HK-2 (cell line): ENCODE data around the gene FAM153A.
"Not testable (repeated sequence)": the region's sequence is repeated elsewhere in the genome, so short reads cannot be mapped to it uniquely, and the experiment has no call there.

ENCODE experiments used
- DNase-seq: peaks from one replicate; pipeline ENCODE4 v3.0.0-alpha.2; 2018; ENCODE audit not compliant: unreplicated experiment

FAM153A gene

GRCh38 chr5:177782792-177783633 lies at the start of gene FAM153A:
Gene FAM153A (minus strand): TSS chr5:177782899.
- DNase-seq, result not testable (repeated sequence)

GRCh38 chr5:177832287-177832686 lies 49.6 kb upstream of the FAM153A start:
- DNase-seq, result not testable (repeated sequence)

- DNase-seq, result not testable (repeated sequence)
Measured at GRCh38 chr5:177826073-177826472, 43.4 kb upstream of the FAM153A start.

- not testable (repeated sequence) for DNase-seq
Measured at GRCh38 chr5:177824776-177825175, 42.1 kb upstream of the FAM153A start.

GRCh38 chr5:177822489-177822888 lies 39.8 kb upstream of the FAM153A start:
- DNase-seq, result not testable (repeated sequence)

GRCh38 chr5:177819664-177820063 lies 37.0 kb upstream of the FAM153A start:
- DNase-seq, result not testable (repeated sequence)

- DNase-seq, result not testable (repeated sequence)
Measured at GRCh38 chr5:177812814-177813425, 30.2 kb upstream of the FAM153A start.

- not testable (repeated sequence) for DNase-seq
Measured at GRCh38 chr5:177812160-177812743, 29.6 kb upstream of the FAM153A start.

- DNase-seq, result not testable (repeated sequence)
Measured at GRCh38 chr5:177809209-177809913, 26.7 kb upstream of the FAM153A start.

GRCh38 chr5:177808420-177808819 lies 25.7 kb upstream of the FAM153A start:
- not testable (repeated sequence) for DNase-seq

GRCh38 chr5:177807265-177807664 lies 24.6 kb upstream of the FAM153A start:
- DNase-seq, result not testable (repeated sequence)

- not testable (repeated sequence) for DNase-seq
Measured at GRCh38 chr5:177801427-177801826, 18.7 kb upstream of the FAM153A start.

- not testable (repeated sequence) for DNase-seq
Measured at GRCh38 chr5:177798237-177798840, 15.6 kb upstream of the FAM153A start.

- DNase-seq, result not testable (repeated sequence)
Measured at GRCh38 chr5:177793272-177793671, 10.6 kb upstream of the FAM153A start.

GRCh38 chr5:177791649-177792048 lies 8.9 kb upstream of the FAM153A start:
- not testable (repeated sequence) for DNase-seq

GRCh38 chr5:177782169-177782568 lies 530 bp downstream of the FAM153A start:
- DNase-seq, result not testable (repeated sequence)

GRCh38 chr5:177771206-177771605 lies 11.5 kb downstream of the FAM153A start:
- not testable (repeated sequence) for DNase-seq

GRCh38 chr5:177770646-177771045 lies 12.1 kb downstream of the FAM153A start:
- not testable (repeated sequence) for DNase-seq

- not testable (repeated sequence) for DNase-seq
Measured at GRCh38 chr5:177763737-177764508, 18.8 kb downstream of the FAM153A start.

- DNase-seq, result not testable (repeated sequence)
Measured at GRCh38 chr5:177760954-177761353, 21.7 kb downstream of the FAM153A start.

- not testable (repeated sequence) for DNase-seq
Measured at GRCh38 chr5:177747354-177747753, 35.3 kb downstream of the FAM153A start.
